OCI-LY7 (cell line): ENCODE results near the gene CLPTM1.

Experiments
- EZH2phosphoT487 ChIP-seq: fragments of 200-600 bp; sonication (generic); IDR thresholded peaks from 2 replicates; pipeline ENCODE4 v1.6.1; 2018; ENCODE audit warnings: low read depth, borderline replicate concordance, mild to moderate bottlenecking, mixed run types, antibody characterized with exemption, low read length, moderate library complexity, mixed read lengths
- TF ChIP-seq, protein P1 (sequence below): fragments of 200-600 bp; sonication (generic); conservative IDR thresholded peaks from 2 replicates; pipeline ENCODE4 v1.5.1; 2014; ENCODE audit warnings: mild to moderate bottlenecking, antibody characterized with exemption, low read length, moderate library complexity, mixed read lengths

GRCh38 chr19:44924243-44924725 lies 30.9 kb upstream of the CLPTM1 start:
- TF ChIP-seq EZH2phosphoT487 = no peak
- TF ChIP-seq, protein P1, sequence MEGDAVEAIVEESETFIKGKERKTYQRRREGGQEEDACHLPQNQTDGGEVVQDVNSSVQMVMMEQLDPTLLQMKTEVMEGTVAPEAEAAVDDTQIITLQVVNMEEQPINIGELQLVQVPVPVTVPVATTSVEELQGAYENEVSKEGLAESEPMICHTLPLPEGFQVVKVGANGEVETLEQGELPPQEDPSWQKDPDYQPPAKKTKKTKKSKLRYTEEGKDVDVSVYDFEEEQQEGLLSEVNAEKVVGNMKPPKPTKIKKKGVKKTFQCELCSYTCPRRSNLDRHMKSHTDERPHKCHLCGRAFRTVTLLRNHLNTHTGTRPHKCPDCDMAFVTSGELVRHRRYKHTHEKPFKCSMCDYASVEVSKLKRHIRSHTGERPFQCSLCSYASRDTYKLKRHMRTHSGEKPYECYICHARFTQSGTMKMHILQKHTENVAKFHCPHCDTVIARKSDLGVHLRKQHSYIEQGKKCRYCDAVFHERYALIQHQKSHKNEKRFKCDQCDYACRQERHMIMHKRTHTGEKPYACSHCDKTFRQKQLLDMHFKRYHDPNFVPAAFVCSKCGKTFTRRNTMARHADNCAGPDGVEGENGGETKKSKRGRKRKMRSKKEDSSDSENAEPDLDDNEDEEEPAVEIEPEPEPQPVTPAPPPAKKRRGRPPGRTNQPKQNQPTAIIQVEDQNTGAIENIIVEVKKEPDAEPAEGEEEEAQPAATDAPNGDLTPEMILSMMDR = no peak
